8988T (cell line): ENCODE measurements around the gene KATNB1.
A peak's percentile ranks its signal among the peaks of the same experiment; 100 is the strongest.

Source experiments
- DNase-seq: peaks from one replicate; pipeline ENCODE4 v3.0.0; 2011

Gene KATNB1

DNA sequence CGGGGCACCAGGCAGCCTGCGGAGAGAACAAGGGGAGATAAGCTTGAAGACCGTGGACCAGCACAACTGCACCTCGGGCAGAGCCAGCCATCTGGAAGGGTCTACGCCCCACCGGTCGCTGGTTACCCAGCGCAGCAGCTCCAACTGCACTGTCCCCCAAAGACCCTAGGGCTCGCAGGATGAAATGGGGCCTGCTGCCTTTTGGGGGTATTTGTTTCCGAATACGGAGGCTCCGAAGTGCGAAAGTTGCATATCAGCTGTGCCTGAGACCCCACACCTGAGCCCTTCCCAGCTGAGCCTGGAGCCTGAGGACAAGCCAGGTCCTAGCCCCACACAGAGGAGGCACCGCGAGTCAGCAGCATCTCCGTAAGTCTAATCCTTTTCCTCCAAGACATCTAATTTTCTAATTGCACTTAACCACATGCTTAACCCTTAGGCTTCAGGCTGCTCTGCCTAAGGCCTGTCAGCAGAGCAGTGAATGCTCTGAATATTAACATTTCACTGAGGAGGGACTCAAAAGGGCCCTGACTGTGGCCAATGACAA is 62.8 kb downstream of the KATNB1 start:
- no peak for DNase-seq

- DNase-seq = no peak
Observed at GRCh38 chr16:57798953-57799599, 63.5 kb downstream of the KATNB1 start.

DNA sequence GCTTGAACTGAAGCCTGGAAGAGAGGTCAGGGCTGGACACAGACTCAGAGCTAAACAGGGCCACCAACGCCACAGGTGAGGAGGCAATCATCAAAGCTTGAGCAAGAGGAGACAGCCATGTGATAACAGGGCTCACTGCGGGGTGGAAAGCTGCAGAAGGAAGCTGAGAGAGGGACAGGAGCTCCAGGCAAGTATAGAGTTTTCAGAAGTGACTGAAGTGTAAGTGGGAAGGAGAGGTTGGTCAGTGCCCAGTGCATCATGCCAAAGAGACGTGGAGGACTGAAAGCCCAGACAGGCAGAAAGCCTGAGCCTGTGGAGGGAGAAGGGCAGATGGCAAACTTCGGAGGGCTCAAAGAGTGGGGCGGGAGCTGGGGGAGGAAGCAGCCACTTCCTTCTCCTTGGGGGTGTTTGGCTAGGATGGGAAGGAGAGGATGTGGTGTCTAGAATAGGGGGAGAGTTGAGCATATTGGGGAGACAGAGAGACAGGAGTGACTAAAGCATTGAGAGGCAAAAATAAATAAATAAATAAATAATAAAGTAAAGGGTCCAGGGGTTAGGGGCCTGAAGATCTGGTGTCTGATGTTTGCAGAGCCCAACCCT is 64.1 kb downstream of the KATNB1 start:
- no peak for DNase-seq

DNA sequence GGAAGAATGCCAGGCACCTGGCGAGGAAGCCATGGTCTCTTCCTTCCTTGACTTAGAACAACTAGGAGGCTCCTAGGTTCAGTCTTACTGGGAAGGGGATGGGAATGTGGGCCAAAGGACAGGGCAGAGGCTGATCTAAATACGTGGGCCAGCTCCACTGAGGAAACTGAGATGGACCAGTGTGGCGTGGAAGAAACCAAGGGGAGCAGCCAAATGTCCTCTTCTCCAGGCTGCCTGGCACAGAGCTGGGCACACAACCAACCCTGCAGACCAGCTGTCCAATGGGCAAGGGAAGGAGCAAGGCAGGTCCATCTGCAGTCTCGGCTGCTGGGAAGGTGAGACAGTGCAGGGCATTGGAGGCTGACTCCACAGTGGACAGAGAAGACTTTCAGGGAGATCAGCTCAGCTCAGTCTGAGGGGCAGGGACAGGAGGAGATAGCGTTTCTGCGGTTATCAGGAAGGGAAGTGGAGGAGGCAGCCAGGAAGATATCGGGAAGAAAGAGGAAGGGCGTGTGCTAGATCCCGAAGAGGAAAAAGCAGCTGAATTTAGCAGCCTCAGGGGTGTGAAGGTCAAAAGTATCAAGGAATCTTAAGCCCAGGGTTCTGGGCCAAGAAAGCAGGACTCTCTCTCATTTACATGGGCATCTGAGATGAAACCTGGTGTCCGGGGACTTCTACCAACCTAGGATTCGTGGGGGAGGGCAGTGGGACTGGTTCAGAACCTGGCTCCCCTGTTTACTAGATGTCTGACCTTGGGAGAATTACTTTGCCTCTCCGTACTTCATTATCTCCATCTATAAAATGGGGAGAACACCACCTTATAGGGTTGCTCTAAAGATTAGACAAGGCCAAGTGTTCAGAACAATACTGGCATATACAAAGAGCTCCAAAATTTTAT is 64.9 kb downstream of the KATNB1 start:
- no peak for DNase-seq

GRCh38 chr16:57801098-57801808 is 65.7 kb downstream of the KATNB1 start:
- peak; percentile 70 for DNase-seq

DNA sequence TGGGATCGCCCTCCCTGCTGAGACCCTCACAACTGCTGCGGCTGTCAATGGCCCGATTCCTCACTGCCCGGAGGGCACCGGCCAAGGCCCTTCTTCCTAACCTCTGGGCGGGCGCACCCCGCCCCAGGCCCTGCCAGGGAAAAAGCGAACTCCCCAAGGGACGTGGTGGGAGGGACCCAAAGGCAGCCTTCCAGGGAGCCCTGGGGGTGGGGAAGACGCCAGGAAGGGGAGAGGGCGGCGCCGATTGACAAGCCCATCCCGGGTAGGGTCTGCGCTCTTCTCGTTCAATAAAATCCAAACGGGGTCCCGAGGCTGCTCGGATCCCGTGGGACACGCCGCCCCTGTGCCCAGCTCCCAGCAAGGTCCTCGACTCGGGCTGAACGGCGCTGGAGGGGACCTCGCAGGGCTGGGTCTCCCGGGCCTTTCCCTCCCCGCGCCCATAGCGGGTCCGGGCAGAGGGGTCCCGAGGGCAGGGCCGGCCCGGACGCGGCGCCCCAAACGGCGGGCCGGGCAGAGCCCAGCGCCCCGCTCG is 66.3 kb downstream of the KATNB1 start:
- DNase-seq = peak; percentile 83

- peak; percentile 80 for DNase-seq
Observed at GRCh38 chr16:57802341-57803133, 67.0 kb downstream of the KATNB1 start, which contains the start of gene KIFC3. Gene KIFC3 (minus strand): TSS chr16:57802491. CDS start chr16:57798243, 4,248 bp downstream.

DNA sequence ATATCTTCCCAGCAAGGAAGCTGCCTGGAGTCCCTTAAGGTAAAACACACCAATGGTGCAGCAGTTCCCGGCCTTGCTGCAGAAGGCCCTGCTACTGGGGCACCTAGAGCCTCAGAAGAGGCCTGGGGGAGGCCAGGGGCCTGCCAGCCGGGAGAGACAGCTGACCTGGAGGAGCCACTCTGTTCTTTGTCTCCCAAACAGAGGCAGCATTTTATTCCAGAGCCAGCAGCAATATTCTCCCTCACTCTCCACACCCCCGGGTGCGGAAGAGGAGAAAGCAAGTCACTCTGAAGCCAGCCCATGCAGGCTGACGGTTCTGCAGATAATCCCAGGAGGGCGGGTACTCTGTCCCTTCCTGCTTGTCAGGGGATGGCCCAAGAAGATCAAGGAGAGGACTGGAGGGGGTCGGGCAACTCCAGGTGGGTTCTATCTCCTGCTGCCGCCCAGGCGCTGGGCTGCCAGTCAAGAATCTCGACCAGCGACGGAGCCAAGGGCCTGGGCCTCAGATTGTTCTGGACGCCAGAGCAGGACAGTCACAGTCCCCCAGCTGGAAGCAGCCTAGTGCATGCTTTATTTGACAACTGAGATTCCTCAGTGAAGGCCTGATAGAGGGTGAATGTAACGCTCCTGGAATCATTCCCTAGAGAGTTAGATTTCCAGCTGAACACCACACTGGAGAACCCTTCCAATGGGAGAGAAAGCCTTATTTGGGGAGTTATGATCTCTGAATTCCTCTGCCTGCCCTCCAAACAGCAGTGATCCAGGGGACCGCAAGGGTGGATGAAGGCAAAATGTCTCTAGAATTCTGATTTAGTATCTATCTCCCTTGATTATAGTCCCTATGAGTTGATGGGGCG is 67.8 kb downstream of the KATNB1 start:
- peak; percentile 59 for DNase-seq

- DNase-seq = no peak
Observed at GRCh38 chr16:57804111-57804837, 68.7 kb downstream of the KATNB1 start.

- DNase-seq = no peak
Observed at GRCh38 chr16:57805176-57805575, 69.6 kb downstream of the KATNB1 start.
